ENCODE results near the gene ASXL2. TPM values are rescaled to one million over a fixed set of nuclear protein-coding genes. Genes with fewer than 3 reads are reported as not detected.

The ASXL2 gene
- total RNA-seq, 4 donors from 2014 or later, result 13.3 to 26.7 (median 16.8) TPM

DNA sequence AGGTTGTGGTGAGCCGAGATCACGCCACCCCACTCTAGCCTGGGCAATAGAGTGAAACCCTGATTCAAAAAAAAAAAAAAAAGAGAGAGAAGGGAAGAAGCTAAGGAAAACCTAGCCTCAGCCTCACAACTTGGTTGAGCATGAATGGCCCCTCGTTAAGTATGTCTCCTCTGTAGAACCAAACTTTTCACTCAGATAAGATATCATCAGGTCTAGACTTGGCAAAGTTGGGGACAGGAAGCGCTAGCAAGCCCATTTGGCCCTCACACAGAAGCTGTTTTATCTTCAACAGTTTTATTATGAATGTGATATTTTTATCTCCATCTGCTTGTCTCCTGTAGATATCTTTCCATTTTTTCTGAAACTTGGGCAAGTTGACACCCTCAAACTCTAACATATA lies 3.5 kb upstream of the ASXL2 start:
- H3K4me3 ChIP-seq, result no peak overlapping the region
- no peak for TF ChIP-seq CTCF (IDR thresholded peaks at IDR 0.05)
- no peak for TF ChIP-seq EP300 (IDR thresholded peaks at IDR 0.05)
- TF ChIP-seq POLR2AphosphoS5 (IDR thresholded peaks at IDR 0.05), result no peak
- TF ChIP-seq POLR2A (IDR thresholded peaks at IDR 0.05), result no peak
- H3K4me1 ChIP-seq, result peaks cover 0 to 11% (median 2%) of the 10 kb centered on the region in 3 donors
- H3K27me3 ChIP-seq, result peaks cover 34% of the 10 kb centered on the region
- H3K9me3 ChIP-seq, result no peaks in the 10 kb centered on the region
- WGBS, 2 donors (ENCODE audit: low coverage in 1 of 2), result 55 to 73% methylated on average over 2 to 4 of the region's 4 CpGs
- no peak for ATAC-seq
- no peak overlapping the region for H3K27ac ChIP-seq
- H3K36me3 ChIP-seq, result no peaks in the 10 kb centered on the region

GRCh38 chr2:25879133-25879730 lies 945 bp upstream of the ASXL2 start:
- Histone ChIP-seq H3K4me3 (peak overlapping the region in 1 of 2 donors; percentile 85), H3K27me3 (peaks cover 19% of the 10 kb centered on the region), H3K36me3 (peaks cover 0 to 5% of the 10 kb centered on the region in 2 donors), H3K4me1 (peaks cover 2 to 27% (median 8%) of the 10 kb centered on the region in 3 donors), H3K27ac (peak overlapping the region in 3 of 4 donors; percentile 94 to 98 (median 97)), H3K9me3 (no peaks in the 10 kb centered on the region)
- 89 to 93% methylated on average over 5 of the region's 5 CpGs for WGBS, 2 donors (ENCODE audit: low coverage in 1 of 2)
- ATAC-seq, result no peak
- no peak for TF ChIP-seq CTCF (IDR thresholded peaks at IDR 0.05)
- TF ChIP-seq POLR2A (IDR thresholded peaks at IDR 0.05), result no peak
- no peak for TF ChIP-seq EP300 (IDR thresholded peaks at IDR 0.05)
- TF ChIP-seq POLR2AphosphoS5 (IDR thresholded peaks at IDR 0.05), result no peak

DNA sequence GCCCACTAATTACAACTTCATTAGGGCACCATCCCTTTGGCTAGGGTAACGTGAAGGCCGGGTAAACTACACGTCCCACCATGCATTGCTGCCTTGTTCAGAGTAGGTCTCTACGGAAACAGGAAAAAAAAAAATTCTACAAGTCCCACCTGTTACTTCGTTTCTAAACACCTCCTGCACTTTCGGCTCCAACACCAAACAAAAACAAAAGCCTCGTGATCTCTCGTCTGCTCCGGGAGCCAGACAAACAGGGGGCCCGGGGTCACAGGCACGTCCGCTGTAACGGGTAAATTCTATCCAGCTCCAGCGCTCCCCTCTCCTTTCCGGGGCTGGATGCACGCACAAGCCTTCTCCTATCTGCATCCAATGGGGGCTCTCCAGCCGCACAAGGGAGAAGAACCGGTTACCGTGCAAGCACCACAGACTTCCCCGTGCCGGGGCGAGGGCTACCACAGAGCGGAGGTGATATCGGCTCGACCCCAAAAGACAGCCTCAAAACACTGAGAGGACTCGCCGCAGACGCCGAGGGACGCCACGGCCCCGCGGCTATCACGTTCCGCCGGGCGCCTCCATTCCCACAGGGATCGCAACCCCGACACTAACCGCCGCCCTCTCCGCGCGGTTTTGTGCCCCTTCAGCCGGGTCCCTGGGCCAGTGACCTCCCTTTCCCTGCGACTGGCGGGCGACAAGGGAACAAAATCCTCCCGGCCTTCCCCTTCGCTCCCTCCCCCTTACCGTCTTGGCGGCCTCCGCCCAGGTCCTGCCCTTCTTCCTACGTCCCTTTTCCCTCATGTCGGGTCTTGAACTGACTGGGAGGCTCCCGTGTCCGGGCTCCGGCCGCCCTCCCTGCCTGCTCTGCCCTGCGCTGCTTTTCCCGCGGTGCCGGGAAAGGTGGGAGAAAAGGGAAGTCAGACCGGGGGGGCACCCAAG lies 591 bp downstream of the ASXL2 start:
- Histone ChIP-seq H3K27ac (peak overlapping the region; percentile 80 to 98 (median 96)), H3K4me1 (peaks cover 2 to 27% (median 8%) of the 10 kb centered on the region in 3 donors), H3K9me3 (no peaks in the 10 kb centered on the region), H3K27me3 (peaks cover 6% of the 10 kb centered on the region), H3K4me3 (peak overlapping the region; percentile 65 to 85), H3K36me3 (peaks cover 0 to 7% of the 10 kb centered on the region in 2 donors)
- 0% methylated on average over 9 to 11 of the region's 64 CpGs for WGBS, 2 donors (ENCODE audit: low coverage in 1 of 2)
- ATAC-seq, result no peak
- TF ChIP-seq CTCF (IDR thresholded peaks at IDR 0.05), result no peak
- no peak for TF ChIP-seq EP300 (IDR thresholded peaks at IDR 0.05)
- no peak for TF ChIP-seq POLR2AphosphoS5 (IDR thresholded peaks at IDR 0.05)
- no peak for TF ChIP-seq POLR2A (IDR thresholded peaks at IDR 0.05)

DNA sequence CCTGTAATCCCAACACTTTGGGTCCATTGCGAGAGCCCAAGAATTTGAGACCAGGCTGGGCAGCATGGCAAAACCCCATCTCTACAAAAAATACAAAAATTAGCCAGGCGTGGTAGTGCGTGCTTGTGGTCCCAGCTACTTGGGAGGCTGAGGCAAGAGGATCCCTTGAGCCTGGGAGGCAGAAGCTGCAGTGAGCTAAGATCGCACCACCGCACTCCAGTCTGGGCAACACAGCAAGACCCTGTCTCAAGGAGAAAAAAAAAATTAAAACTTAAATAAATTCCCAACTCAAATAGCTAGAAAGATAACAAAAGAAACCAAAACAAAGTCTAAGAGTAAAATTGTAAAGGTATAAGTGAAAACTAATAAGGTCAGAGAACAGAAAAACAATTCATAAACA lies 6.2 kb downstream of the ASXL2 start:
- Histone ChIP-seq H3K4me1 (peaks cover 2 to 35% (median 8%) of the 10 kb centered on the region in 3 donors), H3K4me3 (no peak overlapping the region), H3K27me3 (no peaks in the 10 kb centered on the region), H3K36me3 (peaks cover 0 to 26% of the 10 kb centered on the region in 2 donors), H3K9me3 (no peaks in the 10 kb centered on the region), H3K27ac (no peak overlapping the region)
- ATAC-seq, result no peak
- WGBS, 2 donors (ENCODE audit: low coverage in 1 of 2), result 80 to 97% methylated on average over 1 to 5 of the region's 5 CpGs
- TF ChIP-seq POLR2AphosphoS5 (IDR thresholded peaks at IDR 0.05), result no peak
- TF ChIP-seq POLR2A (IDR thresholded peaks at IDR 0.05), result no peak
- no peak for TF ChIP-seq CTCF (IDR thresholded peaks at IDR 0.05)
- TF ChIP-seq EP300 (IDR thresholded peaks at IDR 0.05), result no peak

Measured in gastroesophageal sphincter (tissue), 4 donors.